CD4-positive, alpha-beta T cell treated with Interleukin-6 for 4 hours (primary cell): ENCODE measurements around the gene GRID1.

ENCODE experiments used
- DNase-seq: peaks from one replicate; pipeline ENCODE4 v3.0.0-alpha.2; 2020; ENCODE audit warnings: mixed read lengths

Gene GRID1

DNA sequence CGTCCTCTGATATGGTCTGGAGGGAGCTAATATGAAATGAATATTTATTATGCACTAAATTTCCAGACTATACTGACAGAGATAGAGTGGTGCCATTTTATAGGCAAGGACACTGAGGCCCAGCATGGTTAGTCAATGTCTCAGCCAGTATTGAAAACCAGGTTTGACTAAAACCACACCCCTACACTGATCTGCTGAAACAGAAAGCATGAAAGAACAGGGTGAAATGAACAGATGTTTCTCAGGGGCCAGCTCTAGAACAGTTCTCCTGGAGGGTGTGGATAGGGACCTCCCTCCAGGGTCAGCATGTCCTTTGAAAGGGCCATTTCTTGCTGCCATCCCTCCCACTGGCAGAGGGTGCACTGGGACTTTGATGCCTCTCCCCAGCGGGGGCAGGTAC is 700.5 kb downstream of the GRID1 start:
- no peak for DNase-seq

DNA sequence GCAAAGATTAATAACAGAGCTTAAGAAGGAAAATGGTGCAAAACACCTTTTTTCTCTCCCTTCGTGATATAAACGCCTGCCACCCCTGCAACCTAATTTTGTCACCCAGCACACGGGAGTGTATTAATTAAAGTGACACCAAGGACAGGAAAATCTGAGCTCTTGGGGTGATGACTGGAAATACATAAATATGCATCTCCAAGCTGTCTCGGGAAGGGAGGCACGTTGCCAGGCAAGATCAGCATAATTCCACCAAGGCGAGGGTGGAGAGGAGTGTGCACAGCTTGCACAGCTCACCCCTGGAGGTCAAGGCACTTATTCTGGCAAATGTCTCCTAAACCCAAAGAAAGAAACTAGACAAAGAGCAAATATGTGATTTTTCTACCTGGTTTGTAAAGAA is 700.9 kb downstream of the GRID1 start:
- DNase-seq, result no peak

DNA sequence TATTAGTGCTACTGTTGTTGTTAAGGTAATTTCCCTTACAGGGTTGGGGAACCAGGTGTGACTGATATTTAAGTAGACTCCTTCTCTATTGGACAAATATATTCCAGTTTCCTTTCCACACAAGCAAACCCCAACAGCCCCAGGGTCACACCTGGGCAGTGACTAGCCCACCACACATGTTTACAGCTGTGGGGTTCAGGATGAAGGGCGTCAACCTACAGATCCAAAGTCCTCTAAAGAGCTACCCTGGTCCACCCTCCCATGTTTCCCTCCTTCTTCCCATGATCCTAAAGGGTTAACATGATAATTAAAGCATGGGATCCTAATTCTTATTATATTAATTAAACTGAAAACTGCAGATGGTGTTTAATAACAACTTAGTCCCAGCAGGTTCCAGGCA is 701.5 kb downstream of the GRID1 start:
- no peak for DNase-seq

- no peak for DNase-seq
Observed at GRCh38 chr10:85661123-85661522, 705.5 kb downstream of the GRID1 start.

DNA sequence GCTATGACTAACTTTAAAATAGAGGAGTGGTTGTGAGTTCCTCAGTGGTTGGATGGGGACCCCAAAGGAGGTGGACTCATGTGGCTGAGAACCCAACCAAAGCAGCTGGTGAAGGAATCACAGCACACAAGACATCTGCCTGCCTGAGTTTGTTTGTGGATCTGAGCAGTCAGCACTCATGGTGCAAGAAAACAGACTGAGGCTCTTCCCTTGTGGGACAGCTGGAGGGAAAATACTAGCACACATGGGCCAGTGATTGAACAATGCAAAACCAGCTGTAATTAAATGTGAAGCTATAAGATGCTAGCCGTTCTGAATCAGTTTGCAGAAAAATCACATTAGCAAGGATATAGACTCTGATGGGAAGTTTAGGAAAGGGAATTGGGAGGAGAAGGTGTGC is 707.3 kb downstream of the GRID1 start:
- DNase-seq, result no peak

- DNase-seq, result no peak
Observed at GRCh38 chr10:85658518-85658917, 708.1 kb downstream of the GRID1 start.

DNA sequence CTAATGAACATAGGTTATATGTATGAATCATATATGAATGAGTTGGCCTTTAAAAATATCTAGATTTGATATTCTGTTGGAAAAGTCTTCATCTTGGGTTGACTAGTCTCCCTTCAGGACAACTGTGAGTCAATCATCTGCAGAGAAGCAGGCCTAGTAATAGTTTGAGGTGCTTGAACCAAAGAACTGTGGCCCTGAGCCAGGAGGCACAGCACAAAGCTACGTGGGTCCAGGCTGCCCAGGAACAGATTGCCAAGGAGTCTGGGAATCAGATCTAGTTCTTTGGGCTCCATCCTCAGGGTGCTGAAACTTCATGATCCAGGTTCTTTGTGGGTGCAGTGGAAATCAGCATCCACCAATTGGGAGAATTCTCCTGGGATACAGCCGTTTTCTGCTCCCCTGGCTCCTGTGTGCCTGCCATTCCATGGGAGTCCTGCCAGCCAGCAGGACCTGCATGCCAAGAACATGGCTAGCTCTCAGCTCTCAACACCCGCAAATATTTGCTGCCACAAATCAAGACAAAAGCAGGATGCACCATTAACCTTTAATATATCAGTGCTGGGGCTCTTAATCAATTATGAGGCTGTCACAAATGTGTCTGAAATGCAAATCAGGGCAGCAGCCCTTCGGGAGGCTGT is 709.0 kb downstream of the GRID1 start:
- no peak for DNase-seq

- no peak for DNase-seq
Observed at GRCh38 chr10:85655411-85655810, 711.2 kb downstream of the GRID1 start.

GRCh38 chr10:85651497-85651882 is 715.1 kb downstream of the GRID1 start:
- DNase-seq, result no peak

GRCh38 chr10:85650791-85651496 is 715.7 kb downstream of the GRID1 start:
- DNase-seq, result no peak

DNA sequence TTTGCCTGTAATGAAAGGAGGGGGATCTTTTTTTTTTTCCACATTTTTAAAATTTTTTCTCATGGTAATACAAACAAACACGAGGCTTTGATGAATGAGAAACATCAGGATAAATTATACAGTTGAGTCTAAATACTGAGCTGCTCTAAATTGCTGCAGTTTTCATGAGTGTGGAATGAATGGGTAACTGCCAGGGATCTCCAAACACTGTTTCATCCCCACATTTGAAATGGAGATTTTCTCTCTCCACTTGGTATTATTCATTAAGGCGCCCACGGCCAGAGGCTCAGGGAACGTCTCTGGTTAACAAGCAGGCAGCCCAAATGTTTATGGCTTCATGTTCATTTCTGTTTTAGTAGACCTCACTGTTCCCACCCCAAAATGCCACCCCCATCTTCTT is 717.1 kb downstream of the GRID1 start:
- DNase-seq, result no peak

DNA sequence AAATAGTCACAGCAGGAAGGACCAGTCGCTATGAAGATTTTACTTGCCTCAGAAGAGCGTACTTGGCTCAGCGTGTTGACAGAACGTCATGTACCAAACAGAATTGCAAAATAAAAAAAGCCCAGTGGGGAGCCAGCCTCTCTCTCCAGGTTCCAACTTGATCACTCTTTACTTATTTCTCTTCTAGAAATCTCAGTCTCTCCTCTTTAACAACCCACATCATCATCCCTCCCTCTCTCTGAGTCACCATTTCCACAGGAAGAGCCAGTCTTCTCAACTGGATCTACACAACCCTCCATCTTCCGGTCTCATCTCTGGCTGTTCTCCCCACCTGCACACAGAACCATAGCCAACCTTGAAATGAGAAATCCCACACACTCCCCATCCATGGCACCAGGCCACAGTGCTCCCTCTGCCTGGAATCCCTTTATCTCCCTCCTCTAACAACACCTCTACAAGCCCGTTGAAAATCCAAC is 718.3 kb downstream of the GRID1 start:
- DNase-seq, result no peak

- DNase-seq, result no peak
Observed at GRCh38 chr10:85647741-85648140, 718.9 kb downstream of the GRID1 start.

DNA sequence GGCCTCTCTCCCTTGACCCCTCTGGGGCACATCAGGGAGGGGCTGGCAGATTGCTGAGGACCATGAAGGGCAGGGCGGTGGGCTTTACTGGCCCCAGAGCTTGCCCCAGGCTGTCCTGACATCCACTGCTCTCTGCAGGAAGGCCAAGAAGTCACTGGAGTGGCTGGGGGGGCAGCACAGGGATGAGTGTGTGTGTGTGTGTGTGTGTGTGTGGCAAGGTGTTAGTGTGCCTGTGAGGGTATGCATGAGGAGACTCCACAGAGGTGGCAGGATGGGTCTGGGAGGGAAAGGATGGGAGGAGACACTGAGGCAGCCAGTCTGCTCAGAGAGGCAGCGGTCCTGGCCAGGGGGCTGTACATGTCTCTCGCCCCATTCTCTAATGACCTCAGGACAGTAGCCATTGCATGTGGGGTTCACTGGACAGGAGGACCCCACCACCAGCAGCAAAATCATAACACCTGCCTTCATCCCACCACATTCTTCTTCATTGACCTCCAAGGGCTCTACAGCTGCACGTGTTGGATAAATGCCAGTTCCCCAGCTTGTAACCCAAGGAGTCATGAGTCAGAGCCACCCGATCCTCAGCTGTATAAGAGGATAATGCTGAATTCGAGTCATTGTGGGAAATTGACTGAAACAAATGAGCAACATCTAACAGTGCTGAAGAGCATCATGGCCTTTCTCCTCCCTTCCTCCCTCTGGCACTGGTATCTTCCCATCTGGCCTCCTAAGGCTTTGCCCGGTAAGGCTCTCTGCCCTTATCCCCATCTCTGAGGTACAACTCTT is 720.5 kb downstream of the GRID1 start:
- no peak for DNase-seq

- no peak for DNase-seq
Observed at GRCh38 chr10:85645053-85645452, 721.5 kb downstream of the GRID1 start.

- no peak for DNase-seq
Observed at GRCh38 chr10:85643845-85644525, 722.6 kb downstream of the GRID1 start.

GRCh38 chr10:85643171-85643844 is 723.3 kb downstream of the GRID1 start:
- DNase-seq, result no peak

DNA sequence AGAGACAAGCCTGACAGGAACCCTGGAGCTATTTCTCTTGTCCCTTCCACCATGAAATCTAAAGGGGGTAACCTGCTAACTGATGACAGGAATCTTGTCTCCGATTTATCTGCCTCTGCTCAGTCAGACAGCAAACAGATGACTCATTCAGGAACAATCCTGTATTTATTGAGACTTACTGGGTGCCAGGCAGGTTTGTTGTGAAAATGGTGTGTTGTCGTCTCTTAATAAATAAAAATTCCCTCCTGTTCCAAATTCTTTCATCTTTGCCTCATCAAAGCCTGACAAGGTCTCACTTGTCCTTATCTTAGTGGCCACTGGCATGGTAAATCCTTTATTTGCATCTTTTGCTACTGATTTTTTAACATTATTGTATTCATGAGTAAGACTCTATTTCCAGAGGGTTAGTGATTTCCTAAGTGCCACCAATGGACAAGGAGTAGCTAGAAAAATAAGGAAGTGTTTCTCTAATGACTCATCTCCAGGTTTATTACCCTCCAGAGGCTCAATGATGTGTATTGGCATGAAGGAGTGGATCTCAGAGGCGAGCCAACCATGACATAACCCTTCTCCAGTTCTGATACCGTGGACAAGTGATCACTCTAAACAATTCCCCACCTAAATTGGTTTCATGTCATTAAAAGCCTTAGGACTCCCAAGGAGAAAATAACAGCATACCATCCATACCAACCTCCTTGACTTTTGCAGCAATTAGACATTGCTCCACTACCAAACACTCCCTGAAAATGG is 724.0 kb downstream of the GRID1 start:
- DNase-seq, result no peak

DNA sequence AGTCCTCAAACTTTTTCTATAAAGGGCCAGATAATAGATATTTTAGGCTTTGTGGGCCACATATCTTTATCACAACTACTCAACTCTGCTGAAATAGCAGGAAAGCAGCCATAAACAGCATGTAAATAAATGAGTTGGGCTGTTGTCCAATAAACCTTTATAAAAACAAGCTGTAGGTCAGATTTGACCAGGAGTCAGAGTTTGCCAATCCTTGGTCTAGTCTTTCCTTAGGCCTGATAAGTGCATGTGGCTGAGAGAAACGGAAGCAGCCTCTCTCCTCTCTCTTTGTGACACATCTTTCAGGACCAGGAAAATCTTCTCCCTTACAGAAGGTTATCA is 724.5 kb downstream of the GRID1 start:
- DNase-seq, result no peak

GRCh38 chr10:85641479-85642009 is 725.1 kb downstream of the GRID1 start:
- DNase-seq, result no peak

- no peak for DNase-seq
Observed at GRCh38 chr10:85638797-85639196, 727.8 kb downstream of the GRID1 start.

- no peak for DNase-seq
Observed at GRCh38 chr10:85635650-85636049, 730.9 kb downstream of the GRID1 start.
